Endothelial cell of umbilical vein (primary cell): ENCODE results near the gene MOB4.

Experiments
- CTCF ChIP-seq, 2 donors: IDR thresholded peaks; 1 replicate in 1 of 2; 2 replicates in 1 of 2; pipeline ENCODE4 v1.5.1; 2011; ENCODE audit warnings: low read length in 2 of 2, mild to moderate bottlenecking in 2 of 2, moderate library complexity in 2 of 2, control low read depth in 1 of 2, inconsistent platforms in 1 of 2, low read depth in 1 of 2; ENCODE audit not compliant: insufficient read depth in 1 of 2; ENCODE audit errors: extremely low read depth in 1 of 2
- EZH2 ChIP-seq: IDR thresholded peaks from 2 replicates; pipeline ENCODE4 v1.6.1; 2012; ENCODE audit warnings: borderline replicate concordance, low read depth, mild to moderate bottlenecking, moderate library complexity, low read length, inconsistent platforms; ENCODE audit not compliant: severe bottlenecking
- FOS ChIP-seq: IDR thresholded peaks from 2 replicates; pipeline ENCODE4 v1.6.1; 2011; ENCODE audit warnings: mild to moderate bottlenecking, low read length, moderate library complexity, borderline replicate concordance; ENCODE audit not compliant: insufficient read depth
- GATA2 ChIP-seq: IDR thresholded peaks from 2 replicates; pipeline ENCODE4 v1.7.0; 2011; ENCODE audit warnings: low read depth, mild to moderate bottlenecking, moderate library complexity, mixed read lengths, low read length; ENCODE audit not compliant: insufficient read length, insufficient read depth
- JUN ChIP-seq: IDR thresholded peaks from 2 replicates; pipeline ENCODE4 v1.6.1; 2011; ENCODE audit warnings: borderline replicate concordance, low read depth; ENCODE audit not compliant: insufficient read length, insufficient read depth
- MAX ChIP-seq: IDR thresholded peaks from 2 replicates; pipeline ENCODE4 v1.6.1; 2011; ENCODE audit not compliant: insufficient read depth, insufficient read length
- MYC ChIP-seq: IDR thresholded peaks from one replicate; pipeline ENCODE4 v1.6.1; 2011; ENCODE audit warnings: mild to moderate bottlenecking, low read depth, low read length
- POLR2A ChIP-seq: IDR thresholded peaks from 2 replicates; pipeline ENCODE4 v1.6.1; 2012; ENCODE audit warnings: low read depth, mild to moderate bottlenecking, control low read depth, low read length
- POLR2AphosphoS5 ChIP-seq: IDR thresholded peaks from 2 replicates; pipeline ENCODE4 v1.6.1; 2012; ENCODE audit warnings: low read depth, mild to moderate bottlenecking, control low read depth, low read length, moderate library complexity; ENCODE audit not compliant: insufficient read depth

- no peak for TF ChIP-seq POLR2A
- TF ChIP-seq CTCF (IDR thresholded peaks at IDR 0.05; ENCODE audit: extremely low read depth in 1 of 2, insufficient read depth in 1 of 2, low read depth in 1 of 2, low read length in 2 of 2), result no peak
- no peak for TF ChIP-seq POLR2AphosphoS5
- TF ChIP-seq EZH2, result no peak
- no peak for TF ChIP-seq JUN
- TF ChIP-seq MAX, result no peak
- TF ChIP-seq MYC, result no peak
- no peak for TF ChIP-seq GATA2
- TF ChIP-seq FOS, result no peak
Measured at GRCh38 chr2:197543206-197543605, 27.3 kb downstream of the MOB4 start.
